Activated T-cell treated with anti-CD3 and anti-CD28 coated beads, Interleukin-2, amount 50 U/mL, for 24 hours (primary cell): ENCODE measurements around the gene IQCN.

Experiments used
- DNase-seq: peaks from one replicate; pipeline ENCODE4 v3.0.0-alpha.2; 2020
- H3K27ac Mint-ChIP-seq: 2 replicates; pipeline ENCODE4 v1.8.0; 2020; ENCODE audit warnings: mild to moderate bottlenecking, mixed read lengths
- H3K27me3 Mint-ChIP-seq: 2 replicates; pipeline ENCODE4 v1.8.0; 2020; ENCODE audit warnings: mixed read lengths
- H3K36me3 Mint-ChIP-seq: 2 replicates; pipeline ENCODE4 v1.8.0; 2020; ENCODE audit warnings: low read depth, mixed read lengths
- H3K4me1 Mint-ChIP-seq: 2 replicates; pipeline ENCODE4 v1.8.0; 2020; ENCODE audit warnings: low read depth, mixed read lengths
- H3K4me3 Mint-ChIP-seq: 2 replicates; pipeline ENCODE4 v1.8.0; 2020; ENCODE audit warnings: mild to moderate bottlenecking, moderate library complexity, mixed read lengths
- H3K9me3 Mint-ChIP-seq: 2 replicates; pipeline ENCODE4 v1.8.0; 2020; ENCODE audit warnings: mixed read lengths

The IQCN gene

GRCh38 chr19:18270326-18270725 is 3.9 kb downstream of the IQCN start:
- H3K36me3 Mint-ChIP-seq = peaks cover 26% of the 10 kb centered on the region
- H3K27ac Mint-ChIP-seq = no peak overlapping the region
- H3K4me3 Mint-ChIP-seq = no peak overlapping the region
- DNase-seq = no peak
- H3K9me3 Mint-ChIP-seq = no peaks in the 10 kb centered on the region
- H3K27me3 Mint-ChIP-seq = no peaks in the 10 kb centered on the region
- peaks cover 11% of the 10 kb centered on the region for H3K4me1 Mint-ChIP-seq

GRCh38 chr19:18269070-18269723 is 5.1 kb downstream of the IQCN start:
- no peaks in the 10 kb centered on the region for H3K9me3 Mint-ChIP-seq
- no peak for DNase-seq
- no peaks in the 10 kb centered on the region for H3K27me3 Mint-ChIP-seq
- H3K27ac Mint-ChIP-seq = no peak overlapping the region
- no peaks in the 10 kb centered on the region for H3K4me1 Mint-ChIP-seq
- H3K4me3 Mint-ChIP-seq = no peak overlapping the region
- peaks cover 18% of the 10 kb centered on the region for H3K36me3 Mint-ChIP-seq

GRCh38 chr19:18266771-18267686 is 7.2 kb downstream of the IQCN start:
- Mint-ChIP-seq H3K27me3 (no peaks in the 10 kb centered on the region), H3K4me1 (no peaks in the 10 kb centered on the region), H3K36me3 (peaks cover 15% of the 10 kb centered on the region), H3K27ac (no peak overlapping the region), H3K4me3 (no peak overlapping the region), H3K9me3 (no peaks in the 10 kb centered on the region)
- no peak for DNase-seq

DNA sequence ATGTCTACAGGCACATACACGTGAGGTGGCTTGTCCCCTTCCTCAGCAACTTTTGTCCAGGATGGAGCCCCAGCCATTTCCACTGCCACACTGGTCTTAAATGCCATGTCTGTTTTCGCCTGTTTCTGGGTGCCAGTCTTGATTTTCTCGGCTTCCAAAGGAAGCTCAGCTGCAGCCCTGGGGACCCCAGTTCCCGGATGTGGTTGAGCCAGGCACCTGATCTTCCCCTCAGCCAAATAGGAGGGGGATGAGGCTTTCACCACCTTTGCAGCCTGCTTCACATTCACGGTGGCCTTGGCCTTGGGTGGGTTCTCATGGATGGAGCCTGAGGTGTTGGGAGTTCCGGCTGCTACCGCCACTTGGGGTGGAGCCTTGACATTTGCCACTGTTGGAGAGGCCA is 8.7 kb downstream of the IQCN start:
- Mint-ChIP-seq H3K9me3 (no peaks in the 10 kb centered on the region), H3K4me1 (no peaks in the 10 kb centered on the region), H3K27me3 (no peaks in the 10 kb centered on the region), H3K27ac (no peak overlapping the region), H3K4me3 (no peak overlapping the region), H3K36me3 (peaks cover 15% of the 10 kb centered on the region)
- DNase-seq = no peak

DNA sequence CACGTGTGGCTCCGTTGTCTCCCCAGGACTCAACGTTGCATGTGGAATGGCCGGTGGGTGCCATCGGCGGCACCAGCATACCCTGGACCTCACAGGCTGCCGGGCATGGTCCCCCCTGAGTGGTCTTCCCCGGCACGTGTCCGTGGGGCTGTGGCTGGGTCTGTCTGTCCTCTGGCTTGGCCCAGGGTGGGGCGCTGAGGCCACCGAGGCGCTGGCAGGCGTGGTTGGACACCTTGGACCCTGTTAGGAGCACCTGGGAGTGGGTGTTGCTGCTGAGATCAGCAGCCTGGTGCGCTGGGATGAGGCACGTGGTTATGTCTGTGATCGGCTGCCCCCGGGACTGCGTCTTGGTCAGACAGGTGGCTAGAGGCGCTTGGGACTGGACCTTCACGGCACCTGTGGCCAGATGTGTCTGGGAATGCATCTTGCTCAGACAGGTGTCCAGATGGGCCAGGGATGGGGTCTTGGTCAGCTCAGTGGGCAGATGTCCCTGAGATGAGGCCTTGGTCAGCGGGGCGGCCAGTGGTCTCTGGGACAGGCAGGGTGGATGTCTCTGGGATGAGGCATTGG is 9.2 kb downstream of the IQCN start:
- Mint-ChIP-seq H3K27me3 (no peaks in the 10 kb centered on the region), H3K36me3 (peaks cover 15% of the 10 kb centered on the region), H3K27ac (no peak overlapping the region), H3K4me1 (no peaks in the 10 kb centered on the region), H3K9me3 (no peaks in the 10 kb centered on the region), H3K4me3 (no peak overlapping the region)
- DNase-seq = no peak

- H3K27me3 Mint-ChIP-seq = no peaks in the 10 kb centered on the region
- DNase-seq = no peak
- H3K36me3 Mint-ChIP-seq = peaks cover 15% of the 10 kb centered on the region
- no peaks in the 10 kb centered on the region for H3K9me3 Mint-ChIP-seq
- no peaks in the 10 kb centered on the region for H3K4me1 Mint-ChIP-seq
- H3K4me3 Mint-ChIP-seq = no peak overlapping the region
- no peak overlapping the region for H3K27ac Mint-ChIP-seq
Observed at GRCh38 chr19:18264137-18264854, 10.0 kb downstream of the IQCN start.

- DNase-seq = no peak
- Mint-ChIP-seq H3K4me1 (no peaks in the 10 kb centered on the region), H3K9me3 (no peaks in the 10 kb centered on the region), H3K36me3 (peaks cover 13% of the 10 kb centered on the region), H3K27ac (no peak overlapping the region), H3K4me3 (no peak overlapping the region), H3K27me3 (no peaks in the 10 kb centered on the region)
Observed at GRCh38 chr19:18263324-18264136, 10.7 kb downstream of the IQCN start.

GRCh38 chr19:18262917-18263316 is 11.3 kb downstream of the IQCN start:
- H3K4me1 Mint-ChIP-seq = no peaks in the 10 kb centered on the region
- H3K4me3 Mint-ChIP-seq = no peak overlapping the region
- H3K9me3 Mint-ChIP-seq = no peaks in the 10 kb centered on the region
- H3K27me3 Mint-ChIP-seq = no peaks in the 10 kb centered on the region
- H3K27ac Mint-ChIP-seq = no peak overlapping the region
- peaks cover 13% of the 10 kb centered on the region for H3K36me3 Mint-ChIP-seq
- no peak for DNase-seq

- Mint-ChIP-seq H3K27ac (no peak overlapping the region), H3K9me3 (no peaks in the 10 kb centered on the region), H3K27me3 (no peaks in the 10 kb centered on the region)
Observed at GRCh38 chr19:18262144-18262543, 12.1 kb downstream of the IQCN start.

DNA sequence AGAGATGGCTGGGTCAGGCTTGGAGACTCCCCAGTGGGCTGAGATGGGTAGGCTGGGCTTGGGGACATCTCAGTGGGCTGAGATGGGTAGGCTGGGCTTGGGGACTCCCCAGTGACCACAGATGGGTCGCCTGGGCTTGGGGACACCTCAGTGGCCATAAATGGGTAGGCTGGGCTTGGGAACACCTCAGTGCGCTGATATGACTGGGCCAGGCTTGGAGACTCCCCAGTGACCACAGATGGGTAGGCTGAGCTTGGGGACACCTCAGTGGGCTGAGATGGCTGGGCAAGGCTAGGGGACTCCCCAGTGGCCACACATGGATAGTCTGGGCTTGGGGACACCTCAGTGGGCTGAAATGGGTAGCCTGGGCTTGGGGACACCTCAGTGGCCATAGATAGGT is 12.8 kb downstream of the IQCN start:
- H3K4me3 Mint-ChIP-seq = no peak overlapping the region
- no peaks in the 10 kb centered on the region for H3K4me1 Mint-ChIP-seq
- no peak for DNase-seq
- H3K27ac Mint-ChIP-seq = no peak overlapping the region
- peaks cover 7% of the 10 kb centered on the region for H3K36me3 Mint-ChIP-seq
- no peaks in the 10 kb centered on the region for H3K27me3 Mint-ChIP-seq
- H3K9me3 Mint-ChIP-seq = no peaks in the 10 kb centered on the region

More at GRCh38 chr19:18262144-18262543, 12.1 kb downstream of the IQCN start:
- DNase-seq = no peak
- Mint-ChIP-seq H3K4me1 (no peaks in the 10 kb centered on the region), H3K4me3 (no peak overlapping the region), H3K36me3 (peaks cover 11% of the 10 kb centered on the region)

DNA sequence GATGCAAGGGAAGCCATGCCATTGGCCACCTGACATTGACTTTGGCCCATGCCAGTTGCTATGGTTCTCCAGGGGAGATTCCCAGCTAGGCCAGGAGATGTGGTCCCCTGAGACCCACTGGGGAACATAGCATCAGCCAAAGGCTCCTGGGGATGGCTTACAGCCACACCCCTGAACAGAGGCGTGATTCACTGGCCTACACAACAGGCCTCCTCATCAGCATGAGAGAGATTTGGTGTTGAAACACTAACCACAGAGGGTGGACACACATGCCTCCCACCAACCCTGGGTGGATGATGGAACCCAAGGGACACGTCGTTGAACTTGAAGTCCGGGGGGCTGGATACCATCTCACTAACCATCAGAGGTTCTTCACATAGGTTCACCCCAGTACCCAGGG is 14.4 kb downstream of the IQCN start:
- Mint-ChIP-seq H3K9me3 (no peaks in the 10 kb centered on the region), H3K4me1 (no peaks in the 10 kb centered on the region), H3K27me3 (peaks cover 4% of the 10 kb centered on the region), H3K36me3 (no peaks in the 10 kb centered on the region), H3K4me3 (no peak overlapping the region), H3K27ac (no peak overlapping the region)
- no peak for DNase-seq

GRCh38 chr19:18257503-18258470 is 16.5 kb downstream of the IQCN start:
- Mint-ChIP-seq H3K36me3 (no peaks in the 10 kb centered on the region), H3K27me3 (peaks cover 22% of the 10 kb centered on the region), H3K27ac (no peak overlapping the region), H3K4me3 (no peak overlapping the region), H3K9me3 (no peaks in the 10 kb centered on the region), H3K4me1 (no peaks in the 10 kb centered on the region)
- DNase-seq = no peak
